RWPE2 (cell line): Measurements from ENCODE around the gene FBXO46.

Experiments
- ATAC-seq: fragments of 200-7000 bp; cut with Tn5 transposase; 3 replicates; pipeline ENCODE4 v1.9.1; 2021; ENCODE audit warnings: low read depth
- DNase-seq: peaks from one replicate; pipeline ENCODE4 v3.0.0-alpha.2; 2020; ENCODE audit warnings: low spot score
- H3K27ac ChIP-seq: fragments of 450-650 bp; 2 replicates; pipeline ENCODE4 v1.5.1; 2017; ENCODE audit warnings: mild to moderate bottlenecking; ENCODE audit not compliant: poor library complexity, severe bottlenecking
- H3K27me3 ChIP-seq: fragments of 250-450 bp; sonication (Bioruptor Pico); 2 replicates; pipeline ENCODE4 v1.5.1; 2021; ENCODE audit warnings: mild to moderate bottlenecking, moderate library complexity; ENCODE audit not compliant: insufficient read depth, poor library complexity, severe bottlenecking
- H3K36me3 ChIP-seq: fragments of 250-450 bp; sonication (Bioruptor Pico); 2 replicates; pipeline ENCODE4 v1.5.1; 2020; ENCODE audit warnings: low read depth, mild to moderate bottlenecking, moderate library complexity
- H3K4me1 ChIP-seq: fragments of 250-450 bp; sonication (Bioruptor Pico); 2 replicates; pipeline ENCODE4 v1.5.1; 2021; ENCODE audit warnings: mild to moderate bottlenecking, moderate library complexity; ENCODE audit not compliant: insufficient read depth, poor library complexity, severe bottlenecking
- H3K4me3 ChIP-seq: fragments of 250-450 bp; sonication (Bioruptor Pico); 2 replicates; pipeline ENCODE4 v1.5.1; 2021; ENCODE audit warnings: mild to moderate bottlenecking, moderate library complexity; ENCODE audit not compliant: severe bottlenecking
- H3K9me3 ChIP-seq: fragments of 250-450 bp; sonication (Bioruptor Pico); 2 replicates; pipeline ENCODE4 v1.5.1; 2021; ENCODE audit warnings: mild to moderate bottlenecking, moderate library complexity; ENCODE audit not compliant: severe bottlenecking
- CTCF ChIP-seq: fragments of 450-650 bp; IDR thresholded peaks from one replicate; pipeline ENCODE4 v1.5.1; 2017; ENCODE audit warnings: mild to moderate bottlenecking, moderate library complexity; ENCODE audit not compliant: poor library complexity, severe bottlenecking

FBXO46 gene

GRCh38 chr19:45768655-45768983 is 37.9 kb upstream of the FBXO46 start:
- H3K27ac ChIP-seq = peak overlapping the region; percentile 86
- no peak for TF ChIP-seq CTCF
- ATAC-seq (no peak), DNase-seq (no peak)
- H3K36me3 ChIP-seq = no peaks in the 10 kb centered on the region
- H3K4me1 ChIP-seq = no peaks in the 10 kb centered on the region
- H3K27me3 ChIP-seq = no peaks in the 10 kb centered on the region
- H3K9me3 ChIP-seq = no peaks in the 10 kb centered on the region
- peak overlapping the region; percentile 95 for H3K4me3 ChIP-seq

- ATAC-seq (peak; percentile 4; the same call in 2 of the 3 replicates), DNase-seq (peak; percentile 86)
- TF ChIP-seq CTCF = no peak
- Histone ChIP-seq H3K27me3 (no peaks in the 10 kb centered on the region), H3K9me3 (no peaks in the 10 kb centered on the region), H3K36me3 (no peaks in the 10 kb centered on the region), H3K27ac (peak overlapping the region; percentile 86), H3K4me1 (no peaks in the 10 kb centered on the region), H3K4me3 (peak overlapping the region; percentile 95)
Measured at GRCh38 chr19:45767881-45768654, 37.4 kb upstream of the FBXO46 start.

GRCh38 chr19:45767410-45767880 is 36.7 kb upstream of the FBXO46 start:
- Histone ChIP-seq H3K9me3 (no peaks in the 10 kb centered on the region), H3K27me3 (no peaks in the 10 kb centered on the region), H3K27ac (peak overlapping the region; percentile 86), H3K4me3 (peak overlapping the region; percentile 95), H3K36me3 (no peaks in the 10 kb centered on the region), H3K4me1 (no peaks in the 10 kb centered on the region)
- DNase-seq (no peak), ATAC-seq (peak; percentile 28)
- no peak for TF ChIP-seq CTCF

GRCh38 chr19:45766869-45767346 is 36.2 kb upstream of the FBXO46 start:
- TF ChIP-seq CTCF = no peak
- peak overlapping the region; percentile 86 for H3K27ac ChIP-seq
- no peaks in the 10 kb centered on the region for H3K27me3 ChIP-seq
- DNase-seq (no peak), ATAC-seq (no peak)
- peak overlapping the region; percentile 95 for H3K4me3 ChIP-seq
- H3K4me1 ChIP-seq = no peaks in the 10 kb centered on the region
- H3K36me3 ChIP-seq = no peaks in the 10 kb centered on the region
- H3K9me3 ChIP-seq = no peaks in the 10 kb centered on the region

- Histone ChIP-seq H3K4me1 (no peaks in the 10 kb centered on the region), H3K9me3 (no peaks in the 10 kb centered on the region), H3K27ac (peak overlapping the region; percentile 86), H3K36me3 (no peaks in the 10 kb centered on the region), H3K27me3 (no peaks in the 10 kb centered on the region), H3K4me3 (peak overlapping the region; percentile 95)
- DNase-seq = no peak
- no peak for TF ChIP-seq CTCF
- ATAC-seq = no peak
Measured at GRCh38 chr19:45766296-45766868, 35.7 kb upstream of the FBXO46 start.
